Stimulated activated CD8-positive, alpha-beta memory T cell treated with anti-CD3 and anti-CD28 coated beads, Interleukin-15, amount 100 ng/mL, for 1 hour (primary cell): Measurements from ENCODE around the gene GALNT18.

Experiments used
- DNase-seq: peaks from one replicate; pipeline ENCODE4 v3.0.0-alpha.2; 2020; ENCODE audit warnings: low read depth

The GALNT18 gene

DNA sequence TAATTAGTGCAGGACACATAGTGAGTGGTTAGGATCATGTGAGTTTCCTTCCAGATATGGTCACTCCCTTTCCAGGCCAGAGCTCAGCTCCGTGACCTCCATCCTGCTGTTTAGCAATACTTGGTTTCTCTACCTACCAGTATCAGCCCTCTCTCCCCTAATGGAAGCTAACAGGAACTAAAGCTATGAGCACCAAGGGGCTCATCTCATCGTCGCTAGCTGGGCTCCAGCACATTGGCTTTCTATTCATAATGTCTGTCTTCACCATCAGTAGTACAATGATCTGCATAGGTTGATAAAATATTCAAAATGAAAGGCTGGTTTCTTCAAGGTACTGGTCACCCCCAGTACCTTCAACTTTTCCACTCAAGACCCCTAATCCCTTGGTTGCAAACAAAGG, 2.4 kb upstream of the GALNT18 start:
- DNase-seq: no peak

DNA sequence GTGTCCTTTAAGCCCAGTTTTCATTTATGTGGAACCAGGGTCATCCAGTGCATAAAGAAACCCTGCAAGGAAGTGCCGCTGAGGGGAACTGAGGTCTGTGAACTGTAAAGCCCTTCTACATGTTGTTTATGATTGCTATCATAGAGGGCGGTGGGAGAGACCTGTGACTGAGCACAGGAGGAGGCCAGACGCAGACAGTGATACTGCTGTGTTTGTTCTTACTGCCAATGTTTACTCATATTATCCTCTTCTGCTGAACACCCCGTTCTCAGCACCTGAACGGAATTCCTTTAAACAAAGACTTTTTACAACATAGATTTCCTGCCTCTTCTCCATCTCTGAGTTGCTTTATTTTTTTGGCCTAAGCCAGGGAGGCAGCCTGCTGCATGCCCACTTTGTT, 967 bp upstream of the GALNT18 start:
- no peak for DNase-seq

DNA sequence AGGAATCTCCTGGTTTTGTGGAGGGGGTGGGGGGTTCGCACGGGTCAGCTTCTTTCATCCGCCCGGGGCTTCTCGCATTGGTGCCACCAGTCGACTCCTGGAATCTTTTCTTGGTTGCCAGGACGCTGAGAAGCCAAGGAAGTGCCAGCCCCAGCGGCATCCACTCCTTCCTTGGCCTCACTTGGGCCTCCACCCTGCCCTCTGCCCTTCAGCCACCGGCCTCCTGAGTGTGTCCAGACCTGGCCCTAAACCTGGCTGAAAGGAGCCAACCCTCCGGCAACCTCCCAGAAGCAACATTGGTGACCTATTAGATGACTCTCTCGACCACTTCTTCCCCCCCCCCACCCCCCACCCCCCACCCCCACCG, 518 bp upstream of the GALNT18 start:
- DNase-seq: no peak

DNA sequence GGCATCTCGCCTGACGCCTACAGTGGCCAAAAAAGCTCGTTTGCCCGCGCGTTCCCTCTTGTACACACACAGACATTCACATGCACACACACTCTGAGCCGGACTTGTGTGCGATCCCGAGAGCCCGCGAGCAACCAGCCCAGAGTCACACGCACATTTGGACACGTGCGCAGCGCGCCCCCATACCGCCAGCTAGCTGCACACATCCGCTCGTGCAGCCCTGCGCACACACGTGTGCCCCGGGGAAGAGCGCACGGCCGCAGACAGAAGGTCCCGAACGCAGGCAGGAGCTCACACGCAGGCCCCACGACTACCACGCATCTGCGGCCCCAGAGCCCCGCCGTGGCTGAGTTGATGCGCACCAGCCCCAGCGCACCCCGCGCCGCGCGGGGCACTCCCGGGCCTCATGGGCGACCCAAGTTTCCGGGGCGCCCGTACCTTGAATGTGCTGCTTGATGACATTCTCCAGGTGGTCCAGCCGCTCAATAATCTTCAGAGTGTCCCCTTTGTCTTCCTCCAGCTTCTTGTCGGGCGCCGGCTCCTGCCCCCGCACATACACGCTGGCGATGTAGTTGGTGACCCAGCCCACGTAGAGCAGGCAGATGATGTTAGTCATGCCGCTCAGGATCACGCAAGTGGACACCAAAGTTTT, 758 bp downstream of the GALNT18 start:
- DNase-seq: no peak

DNA sequence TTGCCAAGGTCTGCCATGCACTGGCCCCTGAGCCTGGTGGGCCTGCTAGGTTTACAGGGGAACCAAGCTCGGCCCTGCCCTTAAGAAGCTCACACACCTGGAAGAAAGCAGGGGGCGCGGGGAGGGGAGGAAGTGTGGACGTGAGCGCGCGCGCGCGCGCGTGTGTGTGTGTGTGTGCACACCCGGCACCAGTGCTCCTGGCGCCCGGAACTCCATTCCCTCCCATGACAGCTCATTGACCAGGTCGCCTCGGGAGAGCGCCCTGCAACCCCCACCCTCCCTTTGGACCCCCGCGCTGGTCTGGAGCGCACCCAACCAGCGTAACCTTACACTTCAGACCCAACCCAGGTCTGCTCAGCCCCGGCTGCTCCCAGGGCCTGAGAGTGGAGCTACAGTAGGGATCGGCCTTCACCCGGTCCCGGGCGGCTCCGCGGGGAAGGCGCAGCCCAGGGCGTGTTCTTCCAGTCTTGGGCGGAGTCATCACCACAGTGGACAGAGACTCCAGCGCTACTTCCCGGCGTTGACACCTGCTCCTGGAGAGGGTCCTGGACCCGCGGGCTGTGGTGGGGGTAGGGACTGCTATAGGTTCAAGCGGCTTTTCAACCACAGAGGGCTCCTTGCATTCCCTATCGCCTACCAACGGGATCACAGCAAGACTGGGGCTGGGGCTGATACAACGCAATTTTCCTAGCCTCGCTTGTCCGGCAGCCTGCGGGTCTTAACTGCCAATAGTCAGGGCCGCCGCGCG, 1.5 kb downstream of the GALNT18 start:
- no peak for DNase-seq

DNA sequence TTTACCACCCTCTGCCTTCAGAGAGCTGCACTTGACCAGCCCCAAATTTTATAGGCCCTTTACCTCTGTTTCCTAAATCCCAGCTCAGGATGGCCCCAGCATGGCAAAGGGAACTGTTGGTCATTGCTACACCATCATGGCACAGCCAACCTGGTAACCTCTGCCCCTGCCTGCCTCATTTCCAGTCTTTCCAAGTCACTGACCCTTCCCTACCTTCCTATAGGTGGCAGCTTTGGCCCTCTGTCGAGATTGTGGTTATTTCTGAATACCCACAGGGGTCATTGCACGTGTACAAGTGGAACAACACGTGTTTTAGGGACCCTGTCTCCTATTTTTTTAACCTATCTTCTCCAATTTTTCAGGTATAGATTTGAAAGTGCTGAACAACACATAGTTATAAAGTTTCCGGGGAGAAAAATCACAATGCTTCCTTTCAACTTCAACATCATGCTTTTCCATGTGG, 2.8 kb downstream of the GALNT18 start:
- no peak for DNase-seq

DNA sequence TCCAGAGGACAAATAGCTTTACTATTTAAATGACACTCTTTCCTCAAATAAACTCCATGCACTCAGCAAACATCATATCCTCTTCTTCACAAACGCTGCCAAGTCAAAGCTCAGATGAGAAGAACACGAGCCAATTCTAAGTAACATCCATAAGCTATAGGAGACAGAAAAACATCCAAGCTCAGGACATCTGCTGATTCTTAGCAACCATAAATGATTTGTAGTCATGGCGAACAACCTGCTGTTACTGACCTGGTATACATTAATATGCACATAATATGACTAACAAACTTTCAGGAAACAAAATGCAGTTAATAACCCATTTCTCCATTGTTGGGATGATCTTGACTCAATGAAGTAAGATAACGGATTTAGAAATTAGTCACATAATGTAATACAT, 6.7 kb downstream of the GALNT18 start:
- DNase-seq: no peak

DNA sequence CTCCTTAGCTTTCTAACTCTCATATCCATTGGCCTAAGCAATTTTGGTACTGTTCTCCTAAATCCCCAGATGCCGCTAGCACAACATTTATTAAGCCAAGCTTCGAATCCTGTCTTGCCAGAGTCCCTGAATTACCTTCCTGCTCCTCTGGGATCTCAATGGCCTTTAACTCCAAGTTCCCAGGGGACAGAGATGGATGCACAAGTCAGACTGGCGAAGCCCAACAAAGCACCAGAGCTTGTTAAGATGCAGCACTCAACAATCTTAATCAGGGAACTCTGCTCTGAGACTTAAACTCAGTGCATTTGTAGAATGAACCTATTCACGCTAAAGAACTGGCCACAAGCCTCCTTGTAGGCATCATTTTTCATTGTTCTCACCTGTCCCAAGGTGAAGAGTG, 9.4 kb downstream of the GALNT18 start:
- no peak for DNase-seq

DNA sequence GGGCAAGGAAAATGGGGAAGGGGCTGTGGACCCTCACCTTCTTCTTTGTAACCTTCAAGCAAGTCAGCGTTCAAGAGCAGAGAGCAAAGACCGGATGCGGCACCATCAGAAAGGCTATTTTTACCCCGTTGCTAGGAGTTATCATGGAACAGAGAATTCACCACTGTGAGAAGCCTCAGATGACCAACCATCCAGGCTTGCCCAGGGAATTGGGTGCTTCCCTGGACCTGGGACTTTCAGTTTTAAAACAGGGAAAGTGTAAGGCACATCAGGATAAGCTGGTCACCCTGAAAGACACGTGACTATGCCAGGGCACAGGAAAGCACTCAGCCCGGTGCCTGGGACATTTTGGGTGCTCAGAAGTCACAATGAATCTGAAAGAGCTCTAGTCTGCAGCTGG, 10.4 kb downstream of the GALNT18 start:
- no peak for DNase-seq

DNA sequence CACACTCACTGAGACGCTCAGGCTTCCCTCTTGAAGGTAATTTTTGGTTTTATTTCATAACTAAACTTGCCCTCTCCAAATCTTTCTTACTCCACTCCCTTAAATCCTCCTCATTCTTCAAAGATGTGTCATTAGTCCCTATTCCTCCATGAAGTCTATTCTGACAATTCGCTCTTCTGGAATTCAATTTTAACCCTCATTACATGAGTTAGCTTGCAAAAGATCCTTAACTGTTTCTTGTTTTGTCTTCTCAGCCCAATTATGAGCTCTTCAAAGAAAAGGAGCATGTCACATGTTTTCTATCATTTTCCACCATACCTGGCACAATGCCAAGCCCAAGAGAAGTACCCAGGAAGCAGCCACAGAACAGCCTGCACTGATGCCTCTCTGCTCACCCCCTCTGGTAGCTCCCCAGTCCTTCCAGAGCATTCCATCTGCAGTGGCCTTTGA, 13.0 kb downstream of the GALNT18 start:
- no peak for DNase-seq

DNA sequence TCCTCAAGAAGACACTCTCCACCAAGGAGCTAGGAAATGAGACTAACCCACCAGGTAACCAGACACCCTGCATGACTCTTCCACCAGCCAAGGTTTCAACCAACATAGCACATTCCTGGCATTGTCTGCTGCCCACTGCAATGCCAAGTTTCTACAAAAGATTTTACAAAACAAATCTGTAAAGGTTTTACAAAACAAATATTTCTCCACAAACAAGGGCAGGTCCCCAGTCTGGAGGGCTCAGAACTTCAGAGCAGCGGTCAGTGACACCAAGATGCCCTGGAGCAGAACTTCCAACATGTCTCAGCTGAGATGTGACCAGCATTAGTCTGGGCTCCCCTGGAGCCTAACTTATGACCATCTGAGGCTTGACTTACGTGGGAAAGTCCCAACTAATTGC, 14.0 kb downstream of the GALNT18 start:
- no peak for DNase-seq

DNA sequence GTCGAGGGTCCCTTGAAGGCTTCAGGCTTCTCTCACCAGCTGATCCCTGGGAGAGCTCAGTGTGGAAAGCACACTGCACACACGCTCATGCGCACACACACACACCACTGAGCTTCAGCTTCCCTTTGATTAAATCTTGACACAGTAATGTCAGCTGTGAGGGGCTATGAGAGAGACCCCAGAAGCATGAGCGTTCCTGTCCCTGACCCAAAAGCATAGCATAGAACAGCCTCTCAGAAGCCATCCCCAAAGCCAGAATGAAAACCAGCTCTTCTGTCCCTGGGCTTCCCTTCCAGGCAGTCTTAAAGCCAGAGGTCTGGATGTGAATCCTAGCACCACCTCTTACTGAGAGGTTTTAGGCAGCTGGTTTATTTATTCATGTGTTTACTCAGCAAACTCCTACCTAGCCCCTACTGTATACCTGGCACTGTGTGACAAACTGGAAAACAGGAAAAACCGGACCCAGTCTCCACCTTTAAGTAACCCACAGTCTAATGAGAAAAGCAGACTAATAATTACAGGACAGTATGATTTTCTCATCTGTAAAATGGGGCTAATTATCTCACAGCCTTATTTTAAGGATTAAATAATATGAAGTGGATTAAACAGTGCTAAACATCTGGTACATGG, 15.9 kb downstream of the GALNT18 start:
- DNase-seq: no peak

DNA sequence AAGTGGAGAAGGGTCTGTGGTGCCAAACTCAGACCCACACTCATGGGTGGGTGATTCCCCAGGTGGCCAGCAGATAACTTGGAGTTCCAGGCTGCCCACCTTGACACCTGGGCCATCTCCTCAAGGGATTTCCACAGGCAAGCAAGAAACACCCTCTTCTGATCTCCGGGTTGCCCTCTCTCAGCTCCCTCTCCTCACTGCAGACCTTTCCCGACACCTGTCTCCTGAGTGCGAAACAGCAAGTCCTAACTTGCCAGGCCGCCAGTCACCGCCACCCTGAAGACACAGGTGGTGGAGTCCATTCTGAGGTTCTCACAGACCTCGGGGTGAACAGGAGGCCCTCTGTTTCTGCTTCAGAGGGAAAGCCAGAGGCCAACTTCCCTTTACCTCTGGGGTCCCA, 16.6 kb downstream of the GALNT18 start:
- no peak for DNase-seq

DNA sequence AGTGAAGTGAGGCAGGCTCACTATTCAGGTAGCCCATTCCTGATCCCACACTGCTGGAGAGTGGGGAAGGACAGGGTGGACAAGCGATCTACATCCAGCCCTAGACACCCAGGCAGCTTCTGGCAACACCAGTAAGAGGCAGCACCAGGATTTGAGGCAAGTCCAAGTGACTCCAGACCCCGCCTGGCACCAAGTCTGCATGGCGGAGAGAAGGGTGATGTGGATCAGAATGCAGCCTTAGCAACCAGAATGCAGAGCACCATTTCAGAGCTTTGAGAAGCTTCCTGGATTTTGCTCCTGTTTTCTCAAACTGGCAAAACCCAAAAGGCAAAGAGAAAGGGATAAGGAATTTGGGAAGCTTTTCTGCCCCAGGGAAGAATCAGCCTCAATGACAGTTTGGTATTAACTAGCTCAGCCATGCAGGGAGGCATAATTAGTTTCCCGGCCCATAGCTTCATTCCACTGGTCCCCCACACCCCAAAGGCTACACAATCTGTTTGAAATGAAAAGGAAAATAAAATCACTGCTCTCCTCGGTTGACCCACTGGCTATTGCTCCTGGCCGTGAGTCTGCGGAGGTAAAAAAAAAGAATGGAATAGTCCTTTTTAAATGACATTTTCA, 17.3 kb downstream of the GALNT18 start:
- no peak for DNase-seq

DNA sequence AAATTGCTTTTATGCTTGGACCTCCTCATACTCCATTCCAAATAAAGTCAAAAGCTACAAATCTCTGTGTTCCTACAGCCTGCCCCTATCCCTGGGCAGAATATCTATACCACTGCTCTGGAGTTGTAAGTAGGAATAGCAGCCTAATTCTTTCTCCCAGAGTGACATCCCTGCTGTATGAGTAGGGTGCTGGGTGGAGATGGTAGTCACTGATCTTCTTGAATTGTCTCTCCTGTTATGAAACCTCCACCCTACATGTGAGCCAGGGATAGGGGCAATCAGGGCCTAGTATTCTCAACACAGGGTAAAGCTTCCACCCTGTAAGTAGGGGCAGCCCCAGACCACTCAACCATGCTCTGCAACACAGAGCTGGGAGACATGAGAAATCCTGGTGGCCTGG, 19.8 kb downstream of the GALNT18 start:
- no peak for DNase-seq

DNA sequence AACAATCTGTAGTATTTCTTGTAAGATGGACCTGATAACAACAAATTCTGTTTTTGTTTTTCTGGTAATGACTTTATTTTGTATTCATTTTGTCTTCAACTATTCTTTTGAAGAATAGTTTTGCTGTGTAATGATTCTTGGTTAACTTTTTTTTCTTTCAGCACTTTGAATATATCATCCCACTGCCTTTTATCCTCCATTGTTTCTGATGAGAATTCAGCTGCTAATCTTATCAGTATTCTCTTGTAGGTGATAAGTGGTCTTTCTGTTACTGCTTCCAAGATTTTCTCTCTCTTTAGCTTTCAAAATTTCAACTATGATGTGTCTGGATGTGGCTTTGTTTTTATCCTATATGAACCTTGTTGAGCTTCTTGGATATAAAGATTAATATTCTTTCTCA, 21.5 kb downstream of the GALNT18 start:
- no peak for DNase-seq

DNA sequence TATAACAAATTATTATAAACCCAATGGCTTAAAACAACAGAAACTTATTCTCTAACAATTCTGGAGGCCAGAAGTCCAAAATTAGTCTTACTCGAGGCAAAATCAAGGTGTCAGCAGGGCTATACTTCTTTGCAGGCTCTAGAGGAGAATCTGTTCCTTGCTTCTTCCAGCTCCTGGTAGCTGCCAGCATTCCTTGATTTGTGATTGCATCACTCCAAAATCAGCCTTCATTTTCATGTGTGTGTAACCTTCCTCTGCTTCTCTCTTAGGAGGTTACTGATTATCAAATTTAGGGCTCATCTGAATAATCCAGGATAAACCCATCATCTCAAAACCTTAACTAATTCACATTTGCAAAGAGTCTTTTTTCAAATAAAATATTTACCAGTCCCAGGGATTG, 23.6 kb downstream of the GALNT18 start:
- no peak for DNase-seq

DNA sequence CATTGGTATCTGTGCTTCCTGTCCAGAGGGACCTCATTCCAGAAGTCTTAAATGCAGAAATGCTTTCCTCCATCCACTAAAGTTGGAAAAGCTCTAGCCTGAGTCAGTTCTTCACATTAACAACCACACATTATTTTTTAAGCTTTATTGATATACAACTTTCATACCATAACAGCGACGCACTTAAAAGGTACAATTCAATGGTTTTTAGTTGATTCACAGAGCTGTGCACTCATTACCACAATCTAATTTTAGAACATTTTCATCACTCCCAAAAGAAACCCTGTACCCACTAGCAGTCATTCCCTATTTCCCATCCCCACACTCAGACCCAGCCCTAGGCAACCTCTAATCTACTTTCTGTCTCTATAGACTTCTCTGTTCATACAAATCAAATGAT, 27.6 kb downstream of the GALNT18 start:
- DNase-seq: no peak

DNA sequence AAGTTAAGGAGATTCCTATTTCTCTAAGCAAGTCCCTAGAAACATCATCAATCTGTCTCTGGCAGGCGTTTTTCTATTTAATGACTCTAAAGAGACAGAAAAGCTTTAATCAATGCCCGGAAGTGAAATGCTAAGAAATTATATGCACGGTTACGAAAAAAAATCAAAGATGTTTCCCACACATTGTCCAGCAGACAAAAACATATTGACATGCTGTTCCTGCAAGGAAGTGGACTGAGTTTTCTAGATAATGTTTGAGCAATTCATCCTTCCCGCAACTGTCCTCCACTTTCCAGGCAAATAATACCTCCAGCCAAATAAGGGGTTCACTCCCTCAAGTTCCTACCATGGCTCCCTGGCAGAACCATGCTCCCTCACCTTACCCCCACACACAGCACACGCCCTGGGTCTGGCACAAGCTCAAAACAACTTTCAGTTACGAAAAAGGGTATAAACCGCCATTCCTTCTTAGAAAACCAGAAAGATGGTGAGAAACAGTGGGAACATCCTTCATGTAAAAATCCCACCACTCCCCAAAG, 29.6 kb downstream of the GALNT18 start:
- DNase-seq: no peak

DNA sequence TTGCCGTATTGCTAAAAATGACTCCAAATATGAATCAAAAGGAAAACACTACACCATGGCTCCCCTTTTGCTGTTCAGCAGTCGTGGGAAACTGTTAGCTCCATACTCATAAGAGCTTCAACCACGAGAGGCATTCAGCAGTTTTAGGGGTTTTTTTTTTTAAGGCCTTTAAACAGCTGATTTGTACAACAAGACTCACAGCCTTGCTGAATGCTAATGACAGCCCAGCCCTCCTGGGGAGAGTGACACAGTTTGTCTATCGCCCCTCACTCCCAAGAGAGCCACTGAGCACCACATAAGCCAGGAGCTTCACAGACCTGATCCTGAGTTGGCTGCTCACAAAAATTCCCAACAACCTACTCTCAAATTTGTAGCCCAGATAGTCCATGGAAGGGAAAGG, 32.4 kb downstream of the GALNT18 start:
- no peak for DNase-seq

DNA sequence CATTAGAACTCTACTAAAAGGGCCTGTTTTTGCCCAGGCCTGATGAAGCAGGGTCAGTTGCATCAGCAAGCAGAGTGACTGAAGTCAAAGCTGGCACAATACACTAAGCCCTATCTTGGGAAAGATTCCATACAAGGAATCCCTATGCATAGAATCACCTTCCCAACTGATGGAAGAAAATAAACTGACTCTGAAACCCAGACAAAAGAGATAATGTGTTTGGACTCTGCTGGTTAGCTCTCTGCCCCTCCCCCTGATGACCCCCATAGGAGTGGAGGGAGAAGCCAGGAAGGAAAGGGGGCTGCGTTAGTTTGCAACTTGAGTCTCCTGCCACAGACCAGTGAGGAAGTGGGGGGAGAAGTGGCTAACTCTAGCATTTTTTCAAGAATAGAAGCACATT, 32.9 kb downstream of the GALNT18 start:
- no peak for DNase-seq

DNA sequence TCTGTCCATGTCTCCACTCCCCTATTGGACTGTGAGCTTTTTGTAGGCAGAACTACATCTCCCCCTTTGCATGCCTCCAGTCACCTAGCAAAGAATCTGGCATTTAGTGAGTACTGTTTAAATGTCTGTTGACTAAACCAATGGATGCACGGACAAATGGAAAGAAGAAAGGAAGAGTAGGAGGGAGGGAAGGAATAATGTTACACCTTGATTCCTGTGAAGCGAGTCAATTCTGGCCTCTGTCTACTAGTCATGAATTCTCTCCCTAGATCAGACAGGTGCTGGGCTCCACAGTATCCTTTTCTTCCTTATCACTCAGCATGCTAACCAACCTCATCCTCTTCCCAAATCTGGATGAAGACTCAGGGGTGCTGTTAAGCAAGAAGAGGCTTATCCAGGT, 33.6 kb downstream of the GALNT18 start:
- no peak for DNase-seq

DNA sequence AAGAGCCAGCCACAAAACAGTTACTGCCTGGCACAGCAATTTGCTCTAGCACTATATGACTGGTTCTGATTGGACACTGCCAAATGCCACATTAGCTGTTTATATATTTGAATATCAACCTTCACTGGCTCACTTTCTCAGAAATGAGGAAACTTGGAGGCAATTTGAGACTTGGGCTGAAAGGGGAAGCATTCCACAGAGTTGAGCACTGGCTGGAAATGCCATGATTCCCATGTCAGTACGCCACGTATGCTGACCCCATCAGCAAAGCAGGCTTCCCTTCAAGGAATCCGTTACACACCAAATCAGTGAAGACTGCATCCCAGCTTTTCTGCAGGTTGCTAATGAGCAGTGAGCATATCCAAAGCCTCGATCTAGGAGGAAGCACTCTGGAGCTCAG, 34.7 kb downstream of the GALNT18 start:
- no peak for DNase-seq
